IPS DF 19.7 (cell line): Measurements from ENCODE around the gene SLC66A1.

Source experiments
- DNase-seq: peaks from one replicate; pipeline ENCODE4 v3.0.0-alpha.2; 2013; ENCODE audit warnings: low read depth, low spot score

SLC66A1 gene

GRCh38 chr1:19377812-19378718 lies 65.9 kb downstream of the SLC66A1 start:
- no peak for DNase-seq
